Measurements from ENCODE around the gene TYW3.
"Not testable (repeated sequence)": the region's sequence is repeated elsewhere in the genome, so short reads cannot be mapped to it uniquely, and the experiment has no call there.

Gene TYW3

GRCh38 chr1:74731399-74732052, 1.4 kb upstream of the TYW3 start:
- peak; percentile 52 for DNase-seq

GRCh38 chr1:74732071-74732946, 643 bp upstream of the TYW3 start:
- not testable (repeated sequence) for DNase-seq

GRCh38 chr1:74733604-74734484, 892 bp downstream of the TYW3 start:
- peak; percentile 93 for DNase-seq

- DNase-seq: no peak
Observed at GRCh38 chr1:74737333-74737732, 4.4 kb downstream of the TYW3 start.

GRCh38 chr1:74740307-74740980, 7.5 kb downstream of the TYW3 start:
- DNase-seq: not testable (repeated sequence)

DNA sequence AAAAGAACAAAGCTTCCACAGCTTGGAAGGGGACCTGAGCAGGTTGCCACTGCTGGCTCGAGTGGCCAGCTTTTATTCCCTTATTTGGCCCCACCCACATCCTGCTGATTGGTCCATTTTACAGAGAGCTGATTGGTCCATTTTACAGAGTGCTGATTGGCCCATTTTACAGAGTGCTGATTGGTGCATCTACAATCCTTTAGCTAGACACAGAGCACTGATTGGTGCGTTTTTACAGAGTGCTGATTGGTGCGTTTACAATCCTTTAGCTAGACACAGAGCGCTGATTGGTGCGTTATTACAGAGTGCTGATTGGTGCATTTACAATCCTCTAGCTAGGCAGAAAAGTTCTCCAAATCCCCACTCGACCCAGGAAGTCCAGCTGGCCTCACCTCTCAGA, 12.3 kb downstream of the TYW3 start:
- not testable (repeated sequence) for DNase-seq

- DNase-seq: no peak
Observed at GRCh38 chr1:74748960-74749359, 16.0 kb downstream of the TYW3 start.

DNA sequence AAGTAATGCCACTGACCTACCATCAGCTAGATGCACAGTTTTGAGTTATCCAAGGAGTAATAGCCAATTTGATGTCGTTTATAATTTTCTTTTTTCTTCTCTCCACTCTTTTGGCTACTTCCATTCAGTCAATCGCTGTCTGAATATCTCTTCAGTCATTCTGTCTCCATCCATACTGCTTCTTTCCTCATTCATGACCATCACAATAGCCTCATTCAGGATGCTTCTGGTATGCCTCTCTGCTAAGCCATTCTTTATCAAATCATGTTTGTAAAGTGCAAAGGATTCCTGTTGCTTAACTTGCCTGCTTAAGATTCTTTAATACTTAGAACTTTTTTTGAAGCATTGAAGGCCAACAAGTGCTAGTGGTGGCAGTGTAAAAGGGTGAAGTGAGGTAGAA, 20.2 kb downstream of the TYW3 start:
- DNase-seq: no peak

- no peak for DNase-seq
Observed at GRCh38 chr1:74755475-74755874, 22.5 kb downstream of the TYW3 start.

DNA sequence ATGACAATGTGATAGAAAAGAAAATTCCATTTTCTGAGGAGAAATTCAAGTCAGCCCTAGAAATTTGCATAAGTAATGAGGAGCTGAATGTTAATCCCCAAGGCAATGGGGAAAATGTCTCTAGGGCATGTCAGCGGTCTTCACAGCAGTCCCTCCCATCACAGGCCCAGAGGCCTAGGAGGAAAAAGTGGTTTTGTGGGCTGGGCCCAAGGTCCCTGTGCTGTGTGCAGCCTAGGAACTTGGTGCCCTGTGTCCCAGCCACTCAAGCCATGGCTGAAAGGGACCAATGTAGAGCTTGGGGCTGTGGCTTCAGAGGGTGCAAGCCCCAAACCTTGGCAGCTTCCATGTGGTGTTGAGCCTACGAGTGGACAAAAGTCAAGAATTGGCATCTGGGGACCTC, 23.7 kb downstream of the TYW3 start:
- not testable (repeated sequence) for DNase-seq

GRCh38 chr1:74763807-74764206, 30.9 kb downstream of the TYW3 start:
- DNase-seq: no peak

GRCh38 chr1:74766579-74766978, 33.6 kb downstream of the TYW3 start:
- DNase-seq: no peak

DNA sequence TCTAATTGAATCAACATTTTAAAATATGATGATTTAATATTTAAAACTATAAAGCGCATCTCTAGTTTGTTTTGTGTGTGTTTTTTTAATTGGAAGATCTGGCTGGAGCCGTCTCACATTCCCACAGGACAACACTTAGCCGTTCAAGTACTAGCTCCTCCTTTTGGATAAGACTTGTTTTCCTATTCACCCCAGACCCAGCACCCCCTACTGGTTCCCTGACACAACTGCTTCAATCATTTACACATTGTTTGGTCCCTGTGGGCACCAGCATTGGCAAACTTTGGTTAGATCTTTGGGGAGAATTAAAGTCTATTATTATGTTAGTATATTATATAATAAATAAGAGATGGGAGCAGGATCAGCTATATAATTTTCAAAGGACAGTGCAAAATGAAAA, 34.5 kb downstream of the TYW3 start:
- peak; percentile 55 for DNase-seq

DNA sequence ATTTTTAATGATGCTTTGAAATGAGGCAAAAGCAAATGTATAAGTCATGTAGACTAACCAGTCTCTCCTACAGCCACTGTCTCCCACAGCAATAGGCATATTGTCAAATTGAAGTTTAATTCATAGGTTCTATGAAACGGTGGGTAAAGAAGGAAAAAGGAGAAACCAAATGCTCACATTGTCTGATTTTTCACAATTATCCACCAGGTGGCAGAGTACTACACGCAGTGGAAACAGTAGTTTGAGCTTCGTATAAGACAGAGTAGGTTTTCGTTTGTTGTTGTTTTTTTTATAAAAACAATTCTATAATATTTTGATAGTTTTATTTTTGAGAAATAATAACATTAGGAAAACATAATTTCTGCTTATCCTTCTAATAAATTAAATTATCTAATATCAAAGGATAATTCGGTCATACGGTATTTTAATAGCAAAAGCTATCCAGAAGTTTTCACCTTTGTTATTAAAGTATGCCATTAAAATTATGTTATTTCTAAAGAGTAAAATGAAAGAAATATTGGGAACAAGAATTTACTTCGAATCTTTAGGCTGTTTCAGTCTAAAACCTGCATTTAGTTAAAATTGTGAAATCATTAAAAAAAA, 39.1 kb downstream of the TYW3 start:
- peak; percentile 75 for DNase-seq

GRCh38 chr1:74772945-74773344, 40.0 kb downstream of the TYW3 start:
- peak; percentile 35 for DNase-seq

- no peak for DNase-seq
Observed at GRCh38 chr1:74773582-74773981, 40.6 kb downstream of the TYW3 start.

- DNase-seq: no peak
Observed at GRCh38 chr1:74775735-74776134, 42.8 kb downstream of the TYW3 start.

- no peak for DNase-seq
Observed at GRCh38 chr1:74777525-74777924, 44.6 kb downstream of the TYW3 start.

GRCh38 chr1:74779750-74780149, 46.8 kb downstream of the TYW3 start:
- no peak for DNase-seq

GRCh38 chr1:74780594-74780993, 47.6 kb downstream of the TYW3 start:
- DNase-seq: no peak

GRCh38 chr1:74785944-74786343, 53.0 kb downstream of the TYW3 start:
- no peak for DNase-seq

- DNase-seq: no peak
Observed at GRCh38 chr1:74790453-74790852, 57.5 kb downstream of the TYW3 start.

Data from hematopoietic multipotent progenitor cell treated with erythropoietin and hydrocortisone succinate and interleukin-3 and kit ligand, for 4 days (in vitro differentiated cells).